IMR-90 (cell line): ENCODE data around the gene USP40. TPM values are rescaled to one million over a fixed set of nuclear protein-coding genes. Genes with fewer than 3 reads are reported as not detected.

Experiments
- ATAC-seq: fragments of 200-7000 bp; cut with Tn5 transposase; 2 replicates; pipeline ENCODE4 v1.9.1; 2020; ENCODE audit warnings: low read depth, mild to moderate bottlenecking, moderate library complexity
- BruUV-seq: library from RNA; stranded (reverse); fragments of 400-500 nt; replicated peaks from 2 replicates; lab custom pipeline; 2021; lab: Mats Ljungman, UMichigan
- CTCF ChIA-PET: fragments of 300-600 bp; formaldehyde crosslinking; extraction: SDS; loops from one replicate; lab custom pipeline; 2021; ENCODE audit warnings: antibody characterized with exemption; lab: Yijun Ruan, JAX
- POLR2A ChIA-PET: fragments of 300-600 bp; sonication (Branson Sonifier 250); formaldehyde crosslinking; loops from one replicate; lab custom pipeline; 2022; ENCODE audit warnings: antibody characterized with exemption; ENCODE audit not compliant: unreplicated experiment; lab: Charles Lee
- DNase-seq: peaks from one replicate; pipeline ENCODE4 v3.0.0; 2013
- H2AFZ ChIP-seq: replicated peaks from 2 replicates; pipeline ENCODE3; 2013; ENCODE audit warnings: low read length, mild to moderate bottlenecking; ENCODE audit not compliant: poor library complexity
- H2AK5ac ChIP-seq: 2 replicates; pipeline ENCODE4 v1.6.1; 2013; ENCODE audit warnings: low read depth, low read length, inconsistent platforms
- H2AK9ac ChIP-seq: replicated peaks from 2 replicates; pipeline ENCODE3; 2013; ENCODE audit warnings: mild to moderate bottlenecking, low read depth, low read length, moderate library complexity; ENCODE audit not compliant: poor library complexity
- H2BK120ac ChIP-seq: 2 replicates; pipeline ENCODE4 v1.6.1; 2013; ENCODE audit warnings: low read depth, low read length, inconsistent platforms
- H2BK15ac ChIP-seq: 3 replicates; pipeline ENCODE4 v1.6.1; 2013; ENCODE audit warnings: low read depth, low read length, inconsistent platforms
- H2BK20ac ChIP-seq: 2 replicates; pipeline ENCODE4 v1.6.1; 2013; ENCODE audit warnings: low read depth, mild to moderate bottlenecking, inconsistent platforms, low read length, moderate library complexity
- H2BK5ac ChIP-seq: 2 replicates; pipeline ENCODE4 v1.6.1; 2013; ENCODE audit warnings: mild to moderate bottlenecking, low read depth, low read length, inconsistent platforms; ENCODE audit not compliant: poor library complexity, severe bottlenecking
- H3K14ac ChIP-seq: replicated peaks from 2 replicates; pipeline ENCODE4 v1.6.1; 2013; ENCODE audit warnings: low read depth, low read length, inconsistent platforms
- H3K18ac ChIP-seq: 2 replicates; pipeline ENCODE4 v1.6.1; 2013; ENCODE audit warnings: low read depth, low read length, control low read depth
- H3K23ac ChIP-seq: 2 replicates; pipeline ENCODE4 v1.6.1; 2013; ENCODE audit warnings: low read depth, low read length, inconsistent platforms
- H3K27ac ChIP-seq: 2 replicates; pipeline ENCODE4 v1.5.1; 2013; ENCODE audit warnings: mild to moderate bottlenecking, control low read depth, low read length; ENCODE audit not compliant: insufficient read depth
- H3K27me3 ChIP-seq: 2 replicates; pipeline ENCODE4 v1.6.1; 2013; ENCODE audit warnings: low read length; ENCODE audit not compliant: control insufficient read depth, insufficient read depth
- H3K36me3 ChIP-seq: 2 replicates; pipeline ENCODE4 v1.6.1; 2013; ENCODE audit warnings: low read length, mixed read lengths; ENCODE audit not compliant: control insufficient read depth, insufficient read depth
- H3K4ac ChIP-seq: 2 replicates; pipeline ENCODE4 v1.6.1; 2013; ENCODE audit warnings: low read depth, low read length, inconsistent platforms
- H3K4me1 ChIP-seq: 2 replicates; pipeline ENCODE4 v1.6.1; 2013; ENCODE audit warnings: low read length, mixed read lengths; ENCODE audit not compliant: control insufficient read depth, insufficient read depth
- H3K4me2 ChIP-seq: 2 replicates; pipeline ENCODE4 v1.6.1; 2013; ENCODE audit warnings: low read depth, mild to moderate bottlenecking, control low read depth, low read length, moderate library complexity
- H3K4me3 ChIP-seq: 2 replicates; pipeline ENCODE4 v1.5.1; 2013; ENCODE audit warnings: low read depth, mild to moderate bottlenecking, control low read depth, low read length, moderate library complexity; ENCODE audit not compliant: insufficient read depth
- H3K56ac ChIP-seq: 2 replicates; pipeline ENCODE4 v1.6.1; 2013; ENCODE audit warnings: low read length, inconsistent platforms; ENCODE audit not compliant: insufficient read depth; ENCODE audit errors: extremely low read depth
- H3K79me1 ChIP-seq, 2 experiments: 2 replicates each; pipeline ENCODE4 v1.6.1; 2013; ENCODE audit warnings: low read length in 2 of 2, inconsistent platforms in 1 of 2, low read depth in 1 of 2
- H3K9ac ChIP-seq: 2 replicates; pipeline ENCODE4 v1.6.1; 2013; ENCODE audit warnings: low read depth, low read length, control low read depth
- H3K9me1 ChIP-seq: 2 replicates; pipeline ENCODE4 v1.6.1; 2013; ENCODE audit warnings: low read length, inconsistent platforms; ENCODE audit not compliant: insufficient read depth
- H3K9me3 ChIP-seq: 2 replicates; pipeline ENCODE4 v1.6.1; 2013; ENCODE audit warnings: low read length; ENCODE audit not compliant: control insufficient read depth, insufficient read depth
- H4K20me1 ChIP-seq: 2 replicates; pipeline ENCODE4 v1.6.1; 2013; ENCODE audit warnings: low read length, inconsistent platforms; ENCODE audit not compliant: insufficient read depth
- H4K5ac ChIP-seq: 2 replicates; pipeline ENCODE4 v1.6.1; 2013; ENCODE audit warnings: mild to moderate bottlenecking, low read depth, low read length, control low read depth
- H4K8ac ChIP-seq, 2 experiments: 2 replicates each; pipeline ENCODE4 v1.6.1; 2013; ENCODE audit warnings: low read depth in 2 of 2, low read length in 2 of 2, control low read depth in 1 of 2, inconsistent platforms in 1 of 2
- H4K91ac ChIP-seq: 2 replicates; pipeline ENCODE4 v1.6.1; 2013; ENCODE audit warnings: low read depth, low read length, inconsistent platforms; ENCODE audit not compliant: insufficient read depth
- CTCF ChIP-seq: conservative IDR thresholded peaks from 2 replicates; pipeline ENCODE4 v1.5.1; 2012; ENCODE audit warnings: mild to moderate bottlenecking, low read depth, low read length, improper control_type of control experiment
- FOS ChIP-seq: fragments of 150-350 bp; IDR thresholded peaks from 2 replicates; pipeline ENCODE4 v1.6.1; 2016; ENCODE audit warnings: low read depth, low read length
- SMC3 ChIP-seq: fragments of 150-350 bp; IDR thresholded peaks from 2 replicates; pipeline ENCODE4 v1.6.1; 2016; ENCODE audit warnings: low read depth, mild to moderate bottlenecking, antibody characterized with exemption, low read length, moderate library complexity
- WGBS, 2 experiments: methylation state at CpG; one replicate each; pipeline versions ENCODE4 v1.1.5 to v1.1.7; 2013; ENCODE audit warnings: missing lambda C conversion rate in 2 of 2; ENCODE audit not compliant: insufficient read length in 1 of 2; ENCODE audit errors: extremely low coverage in 2 of 2; 5-methylcytosine and 5-hydroxymethylcytosine counted together
- dilution Hi-C: fragments of 300-500 bp; cut with HindIII; formaldehyde crosslinking; loops from one replicate; pipeline ENCODE4 v1.14.3; 2018; ENCODE audit warnings: low sequenced_read_pairs; ENCODE audit not compliant: unreplicated experiment
- in situ Hi-C: fragments of 300-500 bp; cut with MboI; formaldehyde crosslinking; loops from 3 replicates; pipeline ENCODE4 v1.14.3; 2019; ENCODE audit warnings: low sequenced_read_pairs, inconsistent platforms, mixed read lengths
- intact Hi-C: fragments of 100-400 bp; cut with micrococcal nuclease; formaldehyde crosslinking; loops from 2 replicates; pipeline ENCODE4 v1.10.0; 2022
- polyA plus RNA-seq, 3 experiments: library from polyadenylated mRNA; depleted of rRNA; stranded (reverse); fragments of >200 nt; gene quantifications; 2 replicates each; pipeline ENCODE4 v1.2.3, GENCODE V29; 2012; ENCODE audit warnings: low replicate concordance in 1 of 3
- total RNA-seq: library from RNA; depleted of rRNA; stranded (reverse); fragments of >200 nt; gene quantifications from 2 replicates; pipeline ENCODE4 v1.2.3, GENCODE V29; 2012

Gene USP40
- total and polyA plus RNA-seq, 2 of the 4 experiments (the other 2 are of a cell fraction): 30.1 to 30.8 TPM

- in situ Hi-C loops: loop anchor here (5.0 to 10.0 kb wide), 3 partner anchors 96 to 264 kb away; partner anchors contain the start of genes DGKD and UGT1A5
- Histone ChIP-seq H3K23ac (no peak overlapping the region), H2AFZ (no peak overlapping the region), H3K4me1 (no peaks in the 10 kb centered on the region), H3K27ac (no peak overlapping the region), H3K18ac (no peak overlapping the region), H4K8ac (no peak overlapping the region), H4K91ac (no peak overlapping the region), H2AK5ac (no peak overlapping the region), H3K79me1 (no peaks in the 10 kb centered on the region), H2BK20ac (no peak overlapping the region), H3K4me3 (no peak overlapping the region), H3K9me1 (peaks cover 2% of the 10 kb centered on the region; the same call in 1 of the 2 replicates), H2BK15ac (no peak overlapping the region), H3K4ac (no peak overlapping the region), H3K9me3 (no peaks in the 10 kb centered on the region), H3K36me3 (peaks cover 26% of the 10 kb centered on the region), H4K20me1 (no peaks in the 10 kb centered on the region), H4K5ac (no peak overlapping the region), H2BK5ac (no peak overlapping the region), H3K9ac (no peak overlapping the region), H3K14ac (no peak overlapping the region), H3K27me3 (no peaks in the 10 kb centered on the region), H3K56ac (no peak overlapping the region), H2AK9ac (no peak overlapping the region), H2BK120ac (no peak overlapping the region), H3K4me2 (no peak overlapping the region)
- dilution Hi-C loops: no loop called here
- intact Hi-C loops: loop anchor here (1.0 kb wide), 1 partner anchor 266 kb away; no protein-coding TSS in a partner anchor
- ChIA-PET CTCF (interaction anchor here (1.0 to 1.5 kb wide), 3 partner anchors 110 to 385 kb away, joined by 3 to 4 read pairs (median 4); no protein-coding TSS in a partner anchor), POLR2A (no interaction called here)
- DNase-seq: no peak
- no peak for TF ChIP-seq FOS
- TF ChIP-seq CTCF: peak; percentile 18; the same call in 1 of the 2 replicates
- TF ChIP-seq SMC3: peak; percentile 22; the same call in 1 of the 2 replicates
- no peak for ATAC-seq
- no TSS peak for BruUV-seq
- WGBS, 2 experiments: 73% methylated on average over 7 of the region's 11 CpGs; no CpG with 5 or more reads in 1 of the 2 experiments
Measured at GRCh38 chr2:233448220-233448559, 118.4 kb downstream of the USP40 start.
